ENCODE data around the gene MTTP. TPM values are rescaled to one million over a fixed set of nuclear protein-coding genes. Genes with fewer than 3 reads are reported as not detected.

Gene MTTP
- total RNA-seq, 1 donor from 2014 or later: 1.9 TPM

DNA sequence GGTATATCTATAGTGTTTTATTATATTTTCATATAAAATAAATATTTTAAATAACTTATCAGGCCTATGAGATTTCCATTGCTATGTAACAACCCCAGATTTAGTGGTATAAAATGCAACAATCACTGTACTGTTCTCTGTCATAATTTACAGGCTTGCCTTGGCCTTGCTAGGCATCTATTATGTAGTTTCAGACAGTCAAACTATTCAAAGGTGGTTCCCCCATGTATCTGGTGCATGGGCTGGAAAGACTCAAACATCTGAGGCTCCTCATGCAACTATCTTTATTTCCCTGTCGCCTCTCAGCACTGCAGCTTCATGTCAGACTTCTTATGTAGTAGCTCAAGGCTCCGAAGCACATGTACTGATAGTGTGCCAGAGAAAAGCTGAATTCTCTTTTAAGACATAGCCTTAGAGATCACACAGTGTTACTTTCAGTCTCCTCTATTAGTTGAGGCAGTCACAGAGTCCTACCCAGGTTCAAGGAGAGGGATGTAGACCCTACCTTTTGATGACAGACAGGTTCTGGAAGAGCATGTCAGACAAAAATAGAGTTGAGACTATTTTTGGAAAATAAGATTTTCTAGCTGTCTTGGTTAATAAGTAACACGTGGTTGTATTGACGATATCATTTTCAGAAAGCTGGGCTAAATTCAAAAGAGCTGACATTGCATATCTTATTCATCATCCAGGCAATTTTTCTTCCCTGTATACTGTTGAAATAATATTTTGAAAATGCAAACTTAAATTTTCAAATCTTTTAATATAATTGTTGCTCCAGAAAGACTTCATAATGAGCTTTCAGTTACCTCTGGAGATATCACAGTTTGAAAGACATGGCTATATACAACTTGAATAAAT, 19.4 kb downstream of the MTTP start:
- Histone ChIP-seq H3K4me1 (no peaks in the 10 kb centered on the region), H3K27ac (no peak overlapping the region), H3K36me3 (no peaks in the 10 kb centered on the region), H3K9me3 (no peaks in the 10 kb centered on the region), H3K4me3 (no peak overlapping the region), H3K27me3 (no peaks in the 10 kb centered on the region)
- no peak for DNase-seq (ENCODE audit: low spot score in 2 of 2)
- TF ChIP-seq, protein P1, sequence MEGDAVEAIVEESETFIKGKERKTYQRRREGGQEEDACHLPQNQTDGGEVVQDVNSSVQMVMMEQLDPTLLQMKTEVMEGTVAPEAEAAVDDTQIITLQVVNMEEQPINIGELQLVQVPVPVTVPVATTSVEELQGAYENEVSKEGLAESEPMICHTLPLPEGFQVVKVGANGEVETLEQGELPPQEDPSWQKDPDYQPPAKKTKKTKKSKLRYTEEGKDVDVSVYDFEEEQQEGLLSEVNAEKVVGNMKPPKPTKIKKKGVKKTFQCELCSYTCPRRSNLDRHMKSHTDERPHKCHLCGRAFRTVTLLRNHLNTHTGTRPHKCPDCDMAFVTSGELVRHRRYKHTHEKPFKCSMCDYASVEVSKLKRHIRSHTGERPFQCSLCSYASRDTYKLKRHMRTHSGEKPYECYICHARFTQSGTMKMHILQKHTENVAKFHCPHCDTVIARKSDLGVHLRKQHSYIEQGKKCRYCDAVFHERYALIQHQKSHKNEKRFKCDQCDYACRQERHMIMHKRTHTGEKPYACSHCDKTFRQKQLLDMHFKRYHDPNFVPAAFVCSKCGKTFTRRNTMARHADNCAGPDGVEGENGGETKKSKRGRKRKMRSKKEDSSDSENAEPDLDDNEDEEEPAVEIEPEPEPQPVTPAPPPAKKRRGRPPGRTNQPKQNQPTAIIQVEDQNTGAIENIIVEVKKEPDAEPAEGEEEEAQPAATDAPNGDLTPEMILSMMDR (IDR thresholded peaks at IDR 0.05): no peak
- intact Hi-C loops (cut with DNase I): no loop called here

GRCh38 chr4:99594818-99595217, 20.2 kb downstream of the MTTP start:
- H3K4me3 ChIP-seq: no peak overlapping the region
- H3K36me3 ChIP-seq: no peaks in the 10 kb centered on the region
- no peak for DNase-seq (ENCODE audit: low spot score in 2 of 2)
- no peak overlapping the region for H3K27ac ChIP-seq
- no peaks in the 10 kb centered on the region for H3K4me1 ChIP-seq
- TF ChIP-seq, protein P1 (IDR thresholded peaks at IDR 0.05): no peak
- no peaks in the 10 kb centered on the region for H3K9me3 ChIP-seq
- intact Hi-C loops (cut with DNase I): no loop called here
- H3K27me3 ChIP-seq: no peaks in the 10 kb centered on the region

GRCh38 chr4:99606716-99607115, 32.1 kb downstream of the MTTP start:
- intact Hi-C loops (cut with DNase I): no loop called here
- TF ChIP-seq, protein P1 (IDR thresholded peaks at IDR 0.05): no peak
- no peaks in the 10 kb centered on the region for H3K9me3 ChIP-seq
- DNase-seq (ENCODE audit: low spot score in 2 of 2): no peak
- no peaks in the 10 kb centered on the region for H3K27me3 ChIP-seq
- H3K36me3 ChIP-seq: no peaks in the 10 kb centered on the region
- H3K27ac ChIP-seq: no peak overlapping the region
- H3K4me3 ChIP-seq: no peak overlapping the region
- H3K4me1 ChIP-seq: peaks cover 0 to 7% of the 10 kb centered on the region in 2 donors

- Histone ChIP-seq H3K27ac (no peak overlapping the region), H3K27me3 (no peaks in the 10 kb centered on the region), H3K4me1 (peaks cover 0 to 11% of the 10 kb centered on the region in 2 donors), H3K9me3 (no peaks in the 10 kb centered on the region), H3K36me3 (no peaks in the 10 kb centered on the region), H3K4me3 (no peak overlapping the region)
- no peak for DNase-seq (ENCODE audit: low spot score in 2 of 2)
- intact Hi-C loops (cut with DNase I): no loop called here
- TF ChIP-seq, protein P1 (IDR thresholded peaks at IDR 0.05): no peak
Measured at GRCh38 chr4:99608417-99608816, 33.8 kb downstream of the MTTP start.

- intact Hi-C loops (cut with DNase I): loop anchor here (2.0 to 5.0 kb wide), 2 partner anchors 46 to 337 kb away; partner anchors contain the start of genes DNAJB14 and TRMT10A
- no peaks in the 10 kb centered on the region for H3K27me3 ChIP-seq
- DNase-seq (ENCODE audit: low spot score in 2 of 2): peak in 1 of 2 donors; percentile 72
- no peaks in the 10 kb centered on the region for H3K36me3 ChIP-seq
- peak overlapping the region in 1 of 2 donors; percentile 41 for H3K4me3 ChIP-seq
- H3K4me1 ChIP-seq: peaks cover 0 to 11% of the 10 kb centered on the region in 2 donors
- TF ChIP-seq, protein P1 (IDR thresholded peaks at IDR 0.05): no peak
- peak overlapping the region; percentile 21 to 56 for H3K27ac ChIP-seq
- no peaks in the 10 kb centered on the region for H3K9me3 ChIP-seq
Measured at GRCh38 chr4:99610605-99611175, 36.1 kb downstream of the MTTP start.
